NCI-H446 (cell line): Measurements from ENCODE around the gene SCN2B.

ENCODE experiments used
- DNase-seq, 2 experiments: peaks; one replicate each; lab custom pipeline; 2025; lab: John Stamatoyannopoulos, UW

SCN2B gene

GRCh38 chr11:118135051-118135795, 41.2 kb downstream of the SCN2B start:
- DNase-seq: no peak

DNA sequence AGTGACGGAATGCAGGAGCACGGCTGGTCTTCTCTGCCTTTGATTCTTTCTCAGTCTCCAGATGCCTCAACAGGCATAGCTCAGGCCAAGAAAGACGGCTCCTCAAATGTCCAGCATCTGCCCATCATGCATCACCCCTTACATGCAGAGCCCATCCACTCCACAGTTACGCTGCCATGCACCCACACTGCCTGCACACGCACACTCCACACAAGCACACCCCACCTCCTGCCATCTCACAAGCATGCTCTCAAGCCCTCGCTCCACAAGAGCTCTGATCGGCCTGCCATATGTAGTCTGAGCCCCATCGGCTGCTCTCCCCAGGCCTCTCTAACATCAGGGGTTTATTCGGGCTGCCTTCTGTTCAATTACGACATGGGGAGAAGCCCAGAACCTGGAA, 42.6 kb downstream of the SCN2B start:
- DNase-seq: no peak

GRCh38 chr11:118132385-118133151, 43.9 kb downstream of the SCN2B start:
- DNase-seq: no peak

DNA sequence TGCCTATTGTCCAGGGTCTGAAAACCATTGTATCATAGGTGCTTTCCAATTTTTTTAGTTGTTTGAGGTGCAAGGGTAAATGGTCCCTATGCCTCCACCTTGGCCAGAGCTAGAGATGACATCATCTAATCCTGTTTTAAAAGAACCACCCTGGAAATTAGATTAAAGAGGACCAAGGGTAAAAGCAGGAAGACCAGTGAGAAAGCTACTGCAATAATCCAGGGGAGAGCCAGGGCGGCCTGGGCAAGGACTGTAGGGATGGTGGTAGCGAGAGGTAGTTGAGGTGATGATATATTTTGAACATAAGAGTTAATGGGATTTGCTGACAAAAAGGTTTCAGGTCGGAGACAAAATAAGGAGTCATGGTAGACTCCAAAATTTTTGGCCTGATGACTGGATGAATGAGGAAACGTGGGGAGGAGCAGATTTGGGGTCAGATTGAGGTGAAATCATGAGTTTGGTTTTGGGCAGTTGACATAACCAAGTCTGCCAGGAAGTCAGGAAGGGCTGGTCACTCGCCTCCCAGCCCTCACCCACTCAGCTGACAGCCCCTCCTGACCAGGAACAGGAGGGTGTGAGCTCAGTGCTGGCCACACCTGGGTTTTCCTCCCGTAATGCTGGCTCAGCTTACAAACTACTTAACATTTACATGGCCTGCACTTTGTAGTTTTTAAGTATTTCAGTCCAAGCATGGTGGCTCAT, 46.8 kb downstream of the SCN2B start:
- no peak for DNase-seq

DNA sequence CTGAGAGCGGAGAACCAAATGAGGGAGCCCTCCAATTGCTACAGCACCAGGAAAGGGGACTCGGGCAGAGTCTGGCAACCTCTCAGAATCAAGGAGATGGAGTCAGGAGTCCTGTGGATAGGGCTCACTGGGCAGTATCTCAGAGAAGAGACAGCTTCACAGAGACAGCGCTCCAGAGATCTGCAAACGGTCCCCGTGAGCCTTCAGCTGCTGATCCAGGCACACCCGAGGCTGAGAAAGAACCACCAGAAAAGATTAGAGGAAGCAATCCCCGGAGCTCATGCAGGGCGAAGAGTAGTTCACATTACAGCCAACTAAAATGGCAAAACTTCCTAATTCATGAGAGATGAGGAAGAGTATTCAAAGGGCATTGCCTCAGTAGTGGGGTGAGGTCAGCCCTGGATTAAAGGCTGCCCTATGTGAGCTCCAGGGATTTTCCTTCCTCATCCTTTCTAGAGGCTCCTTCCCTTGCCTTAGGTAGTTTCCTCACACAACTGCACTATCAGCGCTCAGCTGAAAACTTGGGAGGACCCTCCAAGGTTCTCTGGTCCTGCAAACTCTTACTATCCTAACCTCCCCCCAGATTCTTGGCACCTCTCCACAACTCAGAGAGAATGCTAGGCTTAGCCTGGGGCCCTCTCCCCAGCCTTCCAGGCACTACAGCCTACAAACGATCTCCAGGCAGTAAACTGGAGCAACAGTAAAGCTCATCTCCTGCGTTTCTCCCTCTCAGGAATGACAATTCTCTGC, 47.5 kb downstream of the SCN2B start:
- DNase-seq: no peak

DNA sequence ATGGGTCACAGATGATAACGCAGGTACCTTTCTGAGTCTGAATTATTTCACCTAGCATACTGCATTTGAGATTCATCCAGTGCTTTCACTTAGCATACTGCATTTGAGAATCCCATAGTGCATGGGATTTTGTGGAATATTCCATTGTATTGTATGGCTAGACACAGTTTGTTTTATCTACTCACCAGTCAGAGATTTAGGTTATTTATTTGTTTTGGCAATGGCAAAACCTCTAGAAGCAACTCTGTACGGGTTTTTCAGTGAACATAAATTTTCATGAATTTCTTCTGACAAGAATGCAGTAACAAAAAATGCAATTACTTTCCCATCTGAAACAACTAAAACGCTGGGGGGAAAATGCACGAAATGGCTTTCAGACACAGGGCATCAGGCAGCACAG, 48.1 kb downstream of the SCN2B start:
- no peak for DNase-seq

DNA sequence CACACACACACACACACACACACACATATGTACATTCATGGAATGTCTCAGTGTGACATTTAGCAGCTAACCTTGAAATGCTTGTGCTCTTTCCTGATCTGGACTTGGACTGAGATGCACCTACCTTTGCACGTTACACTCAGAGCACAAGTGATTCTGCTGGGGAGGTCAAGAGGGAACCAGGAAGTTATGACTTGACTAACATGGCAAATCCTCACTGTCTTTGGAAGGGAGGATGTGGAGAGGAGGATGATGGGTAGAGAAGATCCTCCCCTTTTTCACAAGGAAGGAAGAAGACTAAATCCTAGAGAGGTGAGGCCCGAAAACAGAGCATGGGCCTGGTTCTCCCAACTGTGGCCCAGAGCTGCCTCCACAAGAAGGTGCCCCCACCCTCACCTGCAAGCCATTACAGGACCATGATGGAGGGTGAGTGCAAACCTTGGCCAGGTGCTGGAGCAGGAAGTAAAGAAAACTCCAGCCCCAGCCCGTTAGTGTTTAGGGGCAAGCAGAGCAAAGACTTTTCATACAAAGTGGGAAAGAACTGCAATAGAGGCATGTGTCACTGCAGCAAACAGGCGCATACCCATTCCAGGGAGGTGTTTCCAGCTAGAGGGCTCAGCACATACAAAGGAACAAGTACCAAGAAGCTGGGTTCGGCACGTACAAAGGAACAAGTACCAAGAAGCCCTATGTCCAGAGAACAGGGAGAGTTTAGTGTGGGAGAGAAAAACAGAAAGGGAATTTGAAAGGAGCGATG, 50.2 kb downstream of the SCN2B start:
- no peak for DNase-seq

DNA sequence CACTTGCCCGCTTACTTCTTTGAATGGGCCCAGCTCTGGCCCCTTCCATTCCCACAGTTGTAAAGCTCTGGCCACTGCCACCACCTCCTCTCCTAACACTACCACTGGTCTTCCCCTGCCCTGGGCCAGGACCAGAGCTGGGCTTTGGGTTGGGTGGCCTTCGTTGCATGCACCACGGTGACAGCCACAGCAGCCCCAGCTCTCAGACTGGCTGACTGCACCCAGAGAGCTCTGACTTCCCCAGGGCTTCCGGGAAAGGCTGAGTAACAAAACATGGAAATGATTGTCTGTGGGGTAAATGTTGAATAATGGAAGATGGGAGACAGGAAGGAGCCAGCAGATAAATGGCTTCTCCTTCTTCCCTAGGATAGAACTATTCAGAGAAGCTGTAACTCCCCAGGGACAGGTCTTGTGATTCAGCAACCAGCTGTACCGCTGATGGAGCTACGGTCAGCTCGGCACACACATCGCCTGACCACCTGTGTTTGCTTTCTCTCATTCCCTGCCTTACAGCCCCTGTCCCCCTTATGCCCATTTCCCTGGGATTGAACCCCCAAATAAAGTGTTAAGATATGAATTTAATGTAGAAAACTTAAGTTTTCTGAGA, 51.4 kb downstream of the SCN2B start:
- no peak for DNase-seq

DNA sequence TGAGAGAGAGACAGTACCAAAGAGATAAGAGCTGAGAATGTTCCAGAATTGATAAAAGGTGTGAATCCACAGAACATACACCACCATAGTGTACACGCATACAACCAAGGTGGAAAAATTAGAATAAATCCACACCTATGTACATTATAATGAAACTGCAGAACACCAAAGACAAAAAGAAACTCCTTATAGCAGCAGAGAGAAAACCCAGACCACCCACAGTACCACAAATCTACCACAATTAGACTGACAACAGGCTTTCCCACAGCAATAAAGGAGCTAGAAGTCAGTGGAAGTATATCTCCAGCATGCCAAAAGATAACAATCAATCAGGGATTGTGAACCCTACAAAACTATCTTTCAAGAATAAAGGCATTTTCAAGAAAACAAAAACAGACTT, 55.6 kb downstream of the SCN2B start:
- no peak for DNase-seq

- no peak for DNase-seq
These were observed 58.4 kb downstream of the SCN2B start for GRCh38 chr11:118117790-118118601.

- no peak for DNase-seq
These were observed 61.4 kb downstream of the SCN2B start for GRCh38 chr11:118115048-118115447.

DNA sequence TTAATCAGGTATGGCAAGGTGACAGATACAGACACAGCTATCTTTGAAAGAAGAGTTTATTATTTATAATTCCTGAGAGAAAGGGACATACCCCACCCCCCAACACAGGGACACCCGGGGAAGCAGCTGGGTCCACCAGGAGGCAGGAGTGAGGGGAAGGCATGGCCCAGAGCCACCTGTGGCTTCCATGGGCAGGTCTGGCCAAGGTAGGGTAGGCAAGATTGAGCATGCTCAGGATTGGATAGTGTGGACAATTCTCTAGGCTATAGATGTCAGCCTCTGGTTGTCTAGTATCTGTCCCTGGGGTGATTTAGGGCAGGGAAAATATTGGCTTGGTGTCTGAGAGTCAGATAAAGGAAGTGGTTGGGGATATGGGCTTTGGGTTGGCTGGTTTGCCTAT, 62.2 kb downstream of the SCN2B start:
- no peak for DNase-seq

DNA sequence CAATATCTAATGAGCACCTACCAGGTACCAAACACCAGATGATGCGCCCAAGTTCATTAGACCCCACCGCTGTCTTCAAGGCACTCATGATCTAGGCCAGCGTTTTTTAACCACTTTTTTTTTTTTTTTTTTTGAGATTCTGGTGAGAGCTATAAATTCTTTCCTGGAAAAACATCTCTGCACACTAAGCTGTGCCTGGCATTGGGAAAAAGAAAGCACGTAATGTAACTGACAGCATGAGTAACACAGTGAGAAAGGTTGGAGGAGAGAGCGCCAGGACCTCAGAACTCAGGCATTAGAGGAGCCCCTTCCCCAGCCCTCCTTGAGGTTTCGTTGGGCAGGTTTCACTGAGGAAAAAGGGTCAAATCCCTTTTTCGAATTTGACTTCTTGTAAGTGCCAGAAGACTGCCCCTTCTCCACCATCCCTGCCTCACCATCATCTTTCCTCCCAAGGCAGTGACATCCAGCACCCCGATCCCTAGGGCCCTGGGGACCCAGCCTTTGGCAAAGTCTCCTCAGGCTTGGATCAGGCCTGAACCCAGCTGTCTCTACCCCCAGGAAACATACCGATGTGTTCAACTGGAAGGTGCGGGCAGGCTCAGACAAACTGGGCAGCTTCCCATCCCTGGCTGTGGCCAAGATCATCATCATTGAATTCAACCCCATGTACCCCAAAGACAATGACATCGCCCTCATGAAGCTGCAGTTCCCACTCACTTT, 63.6 kb downstream of the SCN2B start:
- DNase-seq: no peak
